Hematopoietic multipotent progenitor cell treated with erythropoietin and hydrocortisone succinate and interleukin-3 and kit ligand, for 6 days (in vitro differentiated cells): Measurements from ENCODE around the gene MRPL28.
"Not testable (repeated sequence)": the region's sequence is repeated elsewhere in the genome, so short reads cannot be mapped to it uniquely, and the experiment has no call there.

Source experiments
- DNase-seq: peaks from one replicate; pipeline ENCODE4 v3.0.0-alpha.2; 2015

Gene MRPL28

DNA sequence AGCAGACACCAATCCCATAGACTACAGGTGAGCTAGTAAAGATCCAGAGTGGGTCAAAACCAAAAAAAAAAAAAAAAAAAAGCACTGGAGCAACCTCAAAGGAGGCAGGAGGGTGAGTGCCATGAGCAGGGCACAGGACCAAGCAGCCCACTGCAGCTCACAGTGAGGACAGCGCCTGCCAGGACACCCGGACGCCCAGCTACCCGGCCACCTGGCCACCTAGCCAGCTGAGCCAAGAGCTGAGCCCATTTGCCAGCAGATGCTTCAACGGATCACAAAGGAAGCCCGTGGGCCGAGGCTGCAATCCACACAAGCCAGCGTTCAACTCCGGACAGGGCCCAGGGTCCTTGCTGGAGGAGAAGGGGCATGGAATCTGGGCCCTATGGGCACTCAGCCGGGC, 32.9 kb downstream of the MRPL28 start:
- DNase-seq, result no peak

DNA sequence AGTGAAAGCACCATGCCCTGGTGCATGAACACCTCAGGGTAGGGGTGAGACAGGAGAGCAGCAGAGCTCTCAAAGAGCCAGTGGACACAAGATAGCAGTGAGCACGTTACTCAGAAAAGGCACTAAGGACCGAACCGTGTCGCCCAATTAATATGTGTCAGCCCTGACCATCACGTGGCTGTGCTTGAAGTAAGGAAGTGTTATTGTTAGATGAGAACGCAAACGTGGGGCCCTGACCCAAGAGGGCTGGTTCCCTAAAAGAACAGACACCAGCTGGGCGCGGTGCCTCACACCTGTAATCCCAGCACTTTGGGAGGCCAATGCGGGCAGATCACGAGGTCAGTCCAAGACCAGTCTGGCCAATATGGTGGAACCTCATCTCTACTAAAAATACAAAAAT, 34.1 kb downstream of the MRPL28 start:
- no peak for DNase-seq

DNA sequence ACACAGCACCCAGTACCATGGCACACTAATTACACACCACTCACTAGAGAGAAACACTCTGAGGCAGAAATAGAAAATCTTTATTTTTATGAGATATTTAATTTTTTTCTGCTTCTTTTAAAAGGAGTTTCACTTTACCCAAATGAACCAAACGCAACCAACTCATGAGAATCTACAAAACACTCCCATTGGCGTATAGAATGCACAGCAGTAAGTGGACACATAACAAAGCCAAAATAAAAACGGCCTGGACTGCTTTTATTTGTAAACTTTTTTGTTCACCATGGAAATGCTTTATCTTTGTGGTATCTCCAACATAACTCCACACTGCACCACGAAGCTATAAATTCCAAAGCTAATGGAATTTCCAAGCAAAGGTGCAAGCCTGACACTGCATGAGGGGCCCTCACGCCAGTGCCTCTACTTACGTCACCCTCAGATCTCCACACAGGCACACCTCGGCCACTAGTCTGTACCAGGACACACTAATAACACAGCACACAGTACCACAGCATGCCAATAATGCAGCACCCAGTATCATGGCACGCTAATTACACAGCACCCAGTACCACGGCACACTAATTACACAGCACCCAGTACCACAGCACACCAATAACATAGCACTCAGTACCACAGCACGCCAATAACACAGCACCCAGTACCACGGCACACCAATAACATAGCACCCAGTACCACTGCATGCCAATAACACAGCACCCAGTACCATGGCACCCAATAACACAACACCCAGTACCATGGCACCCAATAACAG, 35.3 kb downstream of the MRPL28 start:
- DNase-seq, result not testable (repeated sequence)

DNA sequence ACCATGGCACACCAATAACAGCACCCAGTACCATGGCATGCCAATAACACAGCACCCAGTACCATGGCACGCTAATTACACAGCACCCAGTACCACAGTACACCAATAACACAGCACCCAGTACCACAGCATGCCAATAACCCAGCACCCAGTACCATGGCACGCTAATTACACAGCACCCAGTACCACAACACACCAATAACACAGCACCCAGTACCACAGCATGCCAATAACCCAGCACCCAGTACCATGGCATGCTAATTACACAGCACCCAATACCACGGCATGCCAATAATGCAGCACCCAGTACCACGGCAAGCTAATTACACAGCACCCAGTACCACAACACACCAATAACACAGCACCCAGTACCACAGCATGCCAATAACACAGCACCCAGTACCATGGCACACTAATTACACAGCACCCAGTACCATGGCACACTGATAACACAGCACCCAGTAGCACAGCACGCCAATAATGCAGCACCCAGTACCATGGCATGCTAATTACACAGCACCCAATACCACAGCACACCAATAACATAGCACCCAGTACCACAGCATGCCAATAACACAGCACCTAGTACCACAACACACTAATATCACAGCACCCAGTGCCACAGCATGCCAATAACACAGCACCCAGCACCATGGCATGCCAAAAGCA, 36.0 kb downstream of the MRPL28 start:
- not testable (repeated sequence) for DNase-seq

DNA sequence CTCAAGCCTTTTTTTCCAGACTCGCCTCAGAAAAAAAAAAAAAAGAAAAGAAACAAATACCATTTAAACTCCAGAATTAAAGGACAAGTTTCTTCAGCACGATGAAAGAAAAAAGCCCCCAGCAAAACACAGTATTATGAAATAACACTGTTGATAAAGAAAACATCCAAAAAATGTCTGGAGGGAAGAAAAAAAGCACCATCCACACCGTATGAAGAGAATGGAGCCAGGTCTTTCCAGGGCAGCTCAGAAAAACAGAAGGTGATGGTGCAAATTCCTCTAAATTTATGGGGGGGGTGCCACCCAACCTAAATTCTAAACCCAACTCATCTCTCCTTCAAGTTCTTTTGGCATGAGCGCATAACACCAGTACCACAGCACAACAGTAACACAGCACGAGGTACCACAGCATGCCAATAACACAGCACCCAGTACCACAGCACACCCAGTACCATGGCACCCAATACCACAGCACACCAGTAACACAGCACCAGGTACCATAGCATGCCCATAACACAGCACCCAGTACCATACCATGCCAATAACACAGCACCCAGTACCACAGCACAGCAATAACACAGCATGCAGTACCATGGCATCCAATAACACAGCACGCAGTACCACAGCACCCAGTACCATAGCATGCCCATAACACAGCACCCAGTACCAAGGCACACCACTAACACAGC, 36.8 kb downstream of the MRPL28 start:
- DNase-seq, result no peak

DNA sequence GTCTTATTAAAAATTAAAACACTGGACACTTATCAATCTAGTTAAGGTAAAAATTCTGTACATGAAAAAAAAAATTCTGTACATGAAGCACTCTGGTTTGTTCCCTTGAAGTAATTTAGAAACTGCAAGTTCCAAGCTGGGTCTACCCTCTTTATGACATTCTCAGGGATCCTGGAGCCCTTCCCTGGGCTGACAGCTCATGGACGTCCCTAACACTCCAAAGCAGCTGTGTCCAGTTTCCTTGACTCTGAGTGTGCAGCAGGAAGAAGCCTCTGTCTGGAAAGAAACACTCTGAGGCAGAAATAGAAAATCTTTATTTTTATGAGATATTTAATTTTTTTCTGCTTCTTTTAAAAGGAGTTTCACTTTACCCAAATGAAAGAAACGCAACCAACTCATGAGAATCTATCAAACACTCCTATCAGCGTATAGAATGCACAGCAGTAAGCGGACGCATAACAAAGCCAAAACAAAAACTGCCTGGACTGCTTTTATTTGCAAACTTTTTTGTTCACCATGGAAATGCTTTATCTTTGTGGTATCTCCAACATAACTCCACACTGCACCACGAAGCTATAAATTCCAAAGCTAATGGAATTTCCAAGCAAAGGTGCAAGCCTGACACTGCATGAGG, 39.0 kb downstream of the MRPL28 start:
- not testable (repeated sequence) for DNase-seq

DNA sequence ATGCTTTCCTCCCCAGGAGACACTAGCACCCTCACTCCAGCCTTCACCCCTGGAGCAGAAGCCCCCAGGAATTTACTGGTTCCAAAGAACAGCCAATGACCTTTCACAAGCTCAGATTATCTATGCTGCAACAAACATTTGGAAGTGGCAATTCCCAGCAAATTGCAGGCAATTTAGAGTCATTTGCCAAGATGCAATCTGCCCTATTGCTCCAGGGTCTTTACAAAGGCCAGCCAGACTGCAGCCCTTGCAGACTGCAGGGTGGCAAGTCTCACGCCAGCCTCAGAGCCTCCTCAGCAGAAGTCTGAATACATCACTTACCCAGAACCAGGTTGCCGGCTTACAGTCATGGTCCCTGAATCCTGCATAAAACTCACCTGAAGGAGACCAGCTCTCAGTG, 39.6 kb downstream of the MRPL28 start:
- DNase-seq, result no peak

DNA sequence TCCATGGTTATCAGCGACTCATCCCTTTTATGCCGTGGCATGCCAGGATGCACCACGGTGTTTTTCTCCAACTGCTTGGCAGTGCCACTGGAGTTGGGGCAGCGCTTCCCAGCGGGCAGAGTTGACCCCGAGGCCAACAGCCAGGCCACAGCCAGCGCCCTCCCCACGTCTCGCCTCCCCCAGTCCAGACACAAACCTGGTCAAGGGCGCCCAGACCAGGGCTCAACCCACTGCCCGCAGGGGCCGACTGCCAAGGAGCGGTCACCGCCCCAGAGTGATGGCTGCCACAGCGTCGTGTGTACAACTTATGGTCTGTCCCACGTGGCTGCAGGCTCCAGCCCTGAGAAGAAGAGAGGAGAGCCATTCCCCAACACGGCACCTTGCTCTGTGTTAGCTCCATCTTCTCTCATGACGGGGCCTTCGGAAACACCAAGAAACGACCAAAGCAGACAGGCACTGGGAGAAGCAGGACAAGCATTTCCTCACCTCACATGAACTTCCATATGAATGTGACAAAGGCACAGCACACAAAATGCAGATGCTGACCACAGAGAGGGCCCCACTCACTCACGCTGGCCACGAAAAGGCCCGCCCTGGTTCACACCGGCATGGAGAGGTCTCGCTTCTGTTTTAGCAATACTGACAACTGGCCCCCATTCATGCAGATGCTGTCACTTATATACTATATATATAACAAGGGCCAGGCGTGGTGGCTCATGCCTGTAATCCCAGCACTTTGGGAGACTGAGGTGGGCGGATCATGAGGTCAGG, 44.8 kb downstream of the MRPL28 start:
- DNase-seq, result no peak

DNA sequence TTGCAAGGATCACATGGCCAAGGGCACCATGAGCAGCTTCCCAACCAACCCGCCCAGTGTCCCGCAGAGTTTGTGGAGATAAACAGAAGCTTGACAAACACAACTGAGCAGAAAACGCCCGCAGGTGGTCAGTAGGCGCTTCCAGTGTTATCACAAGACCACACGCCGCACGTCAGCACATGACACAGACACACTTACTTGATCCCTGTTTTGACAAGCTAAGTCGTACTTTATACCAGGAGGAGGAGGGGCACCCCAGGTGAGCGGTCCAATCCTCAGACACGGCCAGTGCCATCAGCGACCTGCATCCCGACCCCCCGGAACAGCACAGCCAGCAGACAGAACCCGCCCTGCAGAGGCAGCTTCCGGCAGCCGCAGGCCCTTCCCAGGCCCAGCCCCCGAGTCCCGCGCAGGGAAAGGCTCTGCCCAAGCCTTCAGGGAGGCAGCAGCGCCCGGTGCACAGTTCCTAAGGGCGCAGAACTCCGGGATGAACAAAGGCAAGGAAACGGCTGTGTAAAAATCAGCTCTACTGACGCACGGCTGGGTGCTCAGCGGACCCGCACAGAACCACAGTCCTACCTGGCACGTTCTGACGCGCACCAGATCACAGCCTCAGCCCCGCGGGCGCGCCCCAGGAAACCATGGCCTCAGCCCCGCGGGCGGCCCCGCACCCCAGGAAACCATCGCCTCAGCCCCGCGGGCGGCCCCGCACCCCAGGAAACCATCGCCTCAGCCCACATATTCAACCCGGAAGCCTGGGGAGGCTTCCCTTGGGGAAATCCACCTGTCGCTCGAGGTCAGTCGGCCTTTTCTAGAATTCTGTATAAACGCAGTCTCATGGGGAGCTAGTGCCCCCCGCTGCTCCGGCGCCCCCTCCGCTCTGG, 45.6 kb downstream of the MRPL28 start:
- peak; percentile 97 for DNase-seq

DNA sequence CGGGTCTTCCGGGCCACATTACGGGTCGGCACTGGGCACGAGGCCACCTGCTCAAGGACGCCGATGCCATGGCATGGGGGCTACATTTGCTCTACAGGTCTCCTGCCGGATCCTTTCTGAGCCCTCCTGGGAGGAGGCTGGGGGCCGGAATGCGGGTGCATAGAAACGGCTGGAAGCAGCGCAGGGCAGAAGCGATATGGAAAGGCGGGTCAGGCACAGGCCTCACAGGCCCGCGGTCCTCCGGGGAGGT, 46.2 kb downstream of the MRPL28 start:
- DNase-seq, result no peak

DNA sequence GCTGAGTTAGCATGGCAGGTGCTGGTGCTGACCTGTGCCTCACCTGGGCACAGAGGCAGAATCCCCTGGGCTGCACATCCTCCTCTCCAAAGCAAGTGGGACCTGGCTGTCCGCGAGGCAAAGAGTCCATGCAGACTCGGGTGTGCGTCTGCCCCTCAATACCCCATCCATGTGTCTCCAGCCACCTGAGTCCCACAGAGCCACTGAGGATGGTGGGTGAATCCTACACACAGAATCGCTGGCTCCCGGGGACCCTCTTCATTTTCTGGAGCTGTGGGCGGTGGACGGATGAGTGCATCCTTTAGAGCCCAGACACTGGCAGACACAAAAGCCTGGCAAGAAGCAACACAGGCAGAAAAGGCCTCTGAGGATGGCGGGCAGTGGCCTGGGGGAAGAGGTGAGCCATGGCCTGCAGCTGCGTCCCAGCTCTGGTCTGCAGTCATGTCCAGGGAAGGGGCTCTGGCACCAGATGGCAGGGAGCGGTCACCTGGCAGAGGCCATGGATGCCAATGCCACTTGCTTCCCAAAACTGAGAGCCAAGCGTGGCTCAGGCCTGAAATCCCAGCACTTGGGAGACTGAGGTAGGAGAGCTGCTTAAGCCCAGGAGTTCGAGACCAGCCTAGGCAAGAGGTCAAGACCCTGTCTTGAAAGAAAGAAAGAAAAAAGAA, 47.7 kb downstream of the MRPL28 start:
- DNase-seq, result no peak

DNA sequence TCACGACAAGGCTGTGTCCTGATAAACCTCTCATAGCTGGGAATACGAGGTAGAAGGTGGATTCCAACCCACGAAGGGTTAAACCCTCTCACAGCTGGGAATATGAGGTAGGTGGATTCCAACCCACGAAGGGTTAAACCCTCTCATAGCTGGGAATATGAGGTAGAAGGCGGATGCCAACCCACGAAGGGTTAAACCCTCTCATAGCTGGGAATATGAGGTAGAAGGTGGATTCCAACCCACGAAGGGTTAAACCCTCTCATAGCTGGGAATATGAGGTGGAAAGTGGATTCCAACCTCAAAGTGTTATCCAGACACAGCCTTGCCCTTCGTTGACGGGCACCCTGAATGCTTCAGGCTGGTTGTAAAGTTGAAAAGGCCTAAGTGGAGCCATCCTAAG, 48.8 kb downstream of the MRPL28 start:
- no peak for DNase-seq

DNA sequence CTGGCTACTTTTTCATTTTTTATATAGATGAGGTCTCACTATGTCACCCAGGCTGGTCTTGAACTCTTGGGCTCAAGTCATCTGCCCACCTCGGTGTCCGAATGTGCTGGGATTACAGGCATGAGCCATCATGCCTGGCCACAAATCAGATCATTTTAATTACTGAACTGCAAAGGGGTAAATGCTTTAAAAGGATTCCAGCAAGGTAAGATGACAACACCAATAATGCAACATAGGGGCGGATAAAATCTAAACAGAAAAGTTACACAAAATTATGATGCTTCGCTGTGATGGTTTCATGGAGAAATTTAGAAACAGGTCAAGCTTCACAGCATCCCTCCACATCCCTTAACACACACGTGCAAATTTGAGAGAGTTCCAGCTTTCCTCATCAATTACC, 50.1 kb downstream of the MRPL28 start:
- DNase-seq, result no peak

DNA sequence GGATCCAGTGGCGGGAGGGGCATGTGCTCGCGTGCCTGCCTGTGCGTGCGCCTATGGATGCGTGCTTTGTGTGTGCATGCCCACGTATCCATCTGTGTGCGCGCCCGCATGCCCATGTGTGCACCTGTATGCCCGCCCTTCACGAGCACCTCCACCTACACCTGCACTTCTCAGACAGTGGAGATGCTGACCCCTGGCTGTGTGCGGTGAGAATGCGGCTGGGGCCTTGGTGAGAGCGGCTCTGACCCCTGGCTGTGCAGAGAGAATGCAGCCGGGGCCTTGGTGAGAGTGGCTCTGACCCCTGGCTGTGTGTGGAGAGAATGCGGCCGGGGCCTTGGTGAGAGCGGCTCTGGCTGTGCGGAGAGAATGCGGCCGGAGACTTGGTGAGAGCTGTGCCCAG, 51.7 kb downstream of the MRPL28 start:
- peak; percentile 27 for DNase-seq

DNA sequence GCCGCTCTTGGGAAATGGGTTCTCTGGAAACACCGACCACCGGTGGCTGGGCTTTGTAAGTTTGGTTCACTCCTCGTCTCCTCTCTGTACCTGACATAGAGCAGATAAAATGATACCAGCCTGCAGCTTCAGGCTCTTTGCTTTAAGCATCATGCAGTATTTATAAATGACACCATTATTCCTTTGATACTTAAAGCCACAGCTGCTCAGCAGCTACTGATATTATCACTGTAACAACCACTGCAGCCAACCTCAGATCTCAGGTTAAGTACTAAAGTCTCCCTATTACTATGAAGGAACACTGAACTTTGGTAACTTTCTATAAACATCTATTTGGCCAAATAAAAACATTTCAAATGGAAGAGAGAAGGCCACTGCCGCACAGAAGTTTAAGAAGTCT, 52.8 kb downstream of the MRPL28 start:
- no peak for DNase-seq
